SK-N-SH (cell line): ENCODE results near the gene SH2D3C. TPM values are rescaled to one million over a fixed set of nuclear protein-coding genes. Genes with fewer than 3 reads are reported as not detected.

Experiments
- CTCF ChIA-PET: fragments of 300-600, 350-600 bp; formaldehyde crosslinking; extraction: SDS; loops from one replicate; lab custom pipeline; 2021; lab: Yijun Ruan, JAX
- POLR2A ChIA-PET: fragments of 350-600 bp; sonication (Branson Sonifier 250); formaldehyde crosslinking; extraction: SDS; loops from one replicate; lab custom pipeline; 2020; ENCODE audit warnings: antibody characterized with exemption, inconsistent platforms; lab: Yijun Ruan, JAX
- DNase-seq: peaks from one replicate; pipeline ENCODE4 v3.0.0; 2012
- H2AFZ ChIP-seq: fragments of 200-600 bp; sonication (generic); 2 replicates; pipeline ENCODE4 v1.8.1; 2016; ENCODE audit warnings: antibody characterized with exemption, mild to moderate bottlenecking, low read depth
- H3F3A ChIP-seq: fragments of 200-600 bp; sonication (generic); replicated peaks from 2 replicates; pipeline ENCODE3; 2016; ENCODE audit warnings: antibody characterized with exemption, mild to moderate bottlenecking; ENCODE audit not compliant: insufficient read depth
- H3K27ac ChIP-seq, 2 experiments: fragments of 200-500 bp in 1 of 2; fragments of 200-600 bp in 1 of 2; sonication (Bioruptor generic) in 1 of 2; sonication (generic), shearing (Covaris generic) in 1 of 2; 2 replicates each; pipeline versions ENCODE4 v1.5.1 to v1.6.1; 2014 to 2016; ENCODE audit warnings: low read depth in 2 of 2, inconsistent platforms in 1 of 2, low read length in 1 of 2, mild to moderate bottlenecking in 1 of 2, mixed read lengths in 1 of 2
- H3K27me3 ChIP-seq: fragments of 200-600 bp; sonication (generic), shearing (Covaris generic); 2 replicates; pipeline ENCODE4 v1.6.1; 2016; ENCODE audit warnings: mixed run types; ENCODE audit not compliant: insufficient read depth
- H3K36me3 ChIP-seq, 2 experiments: fragments of 200-500 bp in 1 of 2; fragments of 200-600 bp in 1 of 2; sonication (Bioruptor generic) in 1 of 2; sonication (generic) in 1 of 2; replicated peaks in 1 of 2; 2 replicates each; pipeline versions ENCODE3 to v1.5.1; 2014 to 2016; ENCODE audit warnings: low read length in 1 of 2, mild to moderate bottlenecking in 1 of 2; ENCODE audit not compliant: insufficient read depth in 2 of 2, control insufficient read depth in 1 of 2
- H3K4me1 ChIP-seq, 2 experiments: fragments of 200-500 bp in 1 of 2; fragments of 200-600 bp in 1 of 2; sonication (Bioruptor generic) in 1 of 2; sonication (generic), shearing (Covaris generic) in 1 of 2; 2 replicates each; pipeline versions ENCODE4 v1.5.1 to v1.6.1; 2014 to 2016; ENCODE audit warnings: low read depth in 1 of 2, low read length in 1 of 2, mixed run types in 1 of 2; ENCODE audit not compliant: insufficient read depth in 2 of 2, control insufficient read depth in 1 of 2
- H3K4me2 ChIP-seq: fragments of 200-600 bp; sonication (generic), shearing (Covaris generic); 2 replicates; pipeline ENCODE4 v1.6.1; 2017; ENCODE audit warnings: mixed run types
- H3K4me3 ChIP-seq, 2 experiments: fragments of 200-500 bp in 1 of 2; fragments of 200-600 bp in 1 of 2; sonication (Bioruptor generic) in 1 of 2; sonication (generic), shearing (Covaris generic) in 1 of 2; 2 replicates each; pipeline versions ENCODE4 v1.5.1 to v1.8.1; 2014 to 2016; ENCODE audit warnings: low read depth in 2 of 2, inconsistent platforms in 1 of 2, low read length in 1 of 2, mild to moderate bottlenecking in 1 of 2, mixed read lengths in 1 of 2, moderate library complexity in 1 of 2
- H3K79me2 ChIP-seq: fragments of 200-600 bp; sonication (generic); 2 replicates; pipeline ENCODE4 v1.8.1; 2017; ENCODE audit warnings: mild to moderate bottlenecking; ENCODE audit not compliant: insufficient read depth
- H3K9ac ChIP-seq: fragments of 200-600 bp; sonication (generic); 2 replicates; pipeline ENCODE4 v1.6.1; 2017; ENCODE audit warnings: mixed run types
- H3K9me2 ChIP-seq: fragments of 200-600 bp; sonication (generic); 2 replicates; pipeline ENCODE4 v1.6.1; 2017; ENCODE audit warnings: mixed run types
- H3K9me3 ChIP-seq: fragments of 200-600 bp; sonication (generic); 2 replicates; pipeline ENCODE4 v1.6.1; 2017; ENCODE audit warnings: mixed run types, mild to moderate bottlenecking, moderate library complexity
- H4K20me1 ChIP-seq: fragments of 200-600 bp; sonication (generic); 2 replicates; pipeline ENCODE4 v1.6.1; 2017; ENCODE audit warnings: mild to moderate bottlenecking, mixed run types; ENCODE audit not compliant: insufficient read depth
- ELF1 ChIP-seq: IDR thresholded peaks from 2 replicates; pipeline ENCODE4 v1.4.0; 2012
- FOSL2 ChIP-seq: IDR thresholded peaks from 2 replicates; pipeline ENCODE4 v1.4.0; 2012; ENCODE audit warnings: low read depth, mild to moderate bottlenecking, moderate library complexity, borderline replicate concordance
- GABPA ChIP-seq: IDR thresholded peaks from 2 replicates; pipeline ENCODE4 v1.4.0; 2012; ENCODE audit warnings: low read depth, mild to moderate bottlenecking
- JUND ChIP-seq: IDR thresholded peaks from 2 replicates; pipeline ENCODE4 v1.4.0; 2012
- NFIC ChIP-seq: IDR thresholded peaks from 2 replicates; pipeline ENCODE4 v1.4.0; 2012; ENCODE audit warnings: borderline replicate concordance
- POLR2AphosphoS5 ChIP-seq: IDR thresholded peaks from 2 replicates; pipeline ENCODE4 v1.6.1; 2012; ENCODE audit warnings: low read depth, low read length
- RAD21 ChIP-seq: IDR thresholded peaks from 2 replicates; pipeline ENCODE4 v1.6.1; 2012; ENCODE audit warnings: mild to moderate bottlenecking, low read length
- RCOR1 ChIP-seq: fragments of 150-350 bp; IDR thresholded peaks from 2 replicates; pipeline ENCODE4 v1.6.1; 2017; ENCODE audit warnings: antibody characterized with exemption, low read length
- RFX5 ChIP-seq: IDR thresholded peaks from 2 replicates; pipeline ENCODE4 v1.6.1; 2012; ENCODE audit warnings: mild to moderate bottlenecking, improper control_type of control experiment, low read length
- SIN3A ChIP-seq: IDR thresholded peaks from 2 replicates; pipeline ENCODE4 v1.6.1; 2012; ENCODE audit warnings: low read depth, mild to moderate bottlenecking, low read length, moderate library complexity, borderline replicate concordance
- TCF12 ChIP-seq: IDR thresholded peaks from 2 replicates; pipeline ENCODE4 v1.4.0; 2012
- TEAD4 ChIP-seq: IDR thresholded peaks from 2 replicates; pipeline ENCODE4 v1.4.0; 2012; ENCODE audit warnings: mild to moderate bottlenecking, borderline replicate concordance; ENCODE audit not compliant: insufficient read depth
- YY1 ChIP-seq: IDR thresholded peaks from 2 replicates; pipeline ENCODE4 v1.4.0; 2012; ENCODE audit warnings: low read depth, mild to moderate bottlenecking
- WGBS: methylation state at CpG from one replicate; pipeline ENCODE4 v1.1.6; 2017; ENCODE audit warnings: low lambda C conversion rate; 5-methylcytosine and 5-hydroxymethylcytosine counted together
- polyA plus RNA-seq, 3 experiments: library from polyadenylated mRNA; depleted of rRNA; stranded (reverse); fragments of >200 nt; gene quantifications; 2 replicates each; pipeline ENCODE4 v1.2.3, GENCODE V29; 2012
- TF ChIP-seq, protein P1 (sequence below): IDR thresholded peaks from 2 replicates; pipeline ENCODE4 v1.4.0; 2012; ENCODE audit warnings: low read depth, borderline replicate concordance
- TF ChIP-seq, protein P2 (sequence below): fragments of 200-600 bp; sonication (generic); IDR thresholded peaks from 2 replicates; pipeline ENCODE4 v1.6.1; 2017; ENCODE audit warnings: antibody characterized with exemption, mild to moderate bottlenecking, moderate library complexity
- TF ChIP-seq, protein P3 (sequence below): fragments of 150-350 bp; IDR thresholded peaks from 2 replicates; pipeline ENCODE4 v1.6.1; 2017; ENCODE audit warnings: antibody characterized with exemption, low read length, low read depth, borderline replicate concordance
- TF ChIP-seq, protein P4 (sequence below): IDR thresholded peaks from 2 replicates; pipeline ENCODE4 v1.6.1; 2012; ENCODE audit warnings: mild to moderate bottlenecking, low read depth, low read length, moderate library complexity

SH2D3C gene
- polyA plus RNA-seq, 1 of the 3 experiments (the other 2 are of a cell fraction): 0.15 TPM

DNA sequence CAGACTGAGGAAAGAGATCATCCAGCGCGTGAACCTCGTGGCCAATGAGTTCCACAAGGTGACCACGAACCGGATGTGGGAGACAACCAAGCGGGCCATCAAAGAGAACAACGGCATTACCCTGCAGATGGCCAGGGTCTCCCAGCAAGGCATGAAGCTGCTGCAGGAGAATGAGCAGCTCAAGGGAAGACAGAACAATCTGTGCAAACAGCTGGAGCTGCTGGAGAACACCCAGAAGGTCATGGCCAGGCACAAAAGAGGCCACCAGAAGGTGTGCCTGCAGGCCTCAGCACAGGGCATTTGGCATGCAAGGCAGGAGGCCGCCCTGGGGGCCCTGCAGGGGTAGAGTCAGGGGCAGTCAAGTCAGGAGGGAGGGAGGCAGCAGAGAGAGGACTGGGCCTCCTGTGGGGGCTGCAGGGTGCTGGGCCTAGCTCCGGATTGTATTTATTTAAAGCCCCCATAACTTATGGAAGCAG, 67.2 kb downstream of the SH2D3C start:
- H3K79me2 ChIP-seq: peaks cover 13% of the 10 kb centered on the region; the same call in 1 of the 2 replicates
- no peak overlapping the region for H3K9ac ChIP-seq
- no peaks in the 10 kb centered on the region for H4K20me1 ChIP-seq
- peaks cover 0 to 23% of the 10 kb centered on the region in 2 experiments; a peak in 1 of 4 replicates for H3K4me1 ChIP-seq
- no peaks in the 10 kb centered on the region for H3F3A ChIP-seq
- TF ChIP-seq GABPA: no peak
- TF ChIP-seq, protein P1, sequence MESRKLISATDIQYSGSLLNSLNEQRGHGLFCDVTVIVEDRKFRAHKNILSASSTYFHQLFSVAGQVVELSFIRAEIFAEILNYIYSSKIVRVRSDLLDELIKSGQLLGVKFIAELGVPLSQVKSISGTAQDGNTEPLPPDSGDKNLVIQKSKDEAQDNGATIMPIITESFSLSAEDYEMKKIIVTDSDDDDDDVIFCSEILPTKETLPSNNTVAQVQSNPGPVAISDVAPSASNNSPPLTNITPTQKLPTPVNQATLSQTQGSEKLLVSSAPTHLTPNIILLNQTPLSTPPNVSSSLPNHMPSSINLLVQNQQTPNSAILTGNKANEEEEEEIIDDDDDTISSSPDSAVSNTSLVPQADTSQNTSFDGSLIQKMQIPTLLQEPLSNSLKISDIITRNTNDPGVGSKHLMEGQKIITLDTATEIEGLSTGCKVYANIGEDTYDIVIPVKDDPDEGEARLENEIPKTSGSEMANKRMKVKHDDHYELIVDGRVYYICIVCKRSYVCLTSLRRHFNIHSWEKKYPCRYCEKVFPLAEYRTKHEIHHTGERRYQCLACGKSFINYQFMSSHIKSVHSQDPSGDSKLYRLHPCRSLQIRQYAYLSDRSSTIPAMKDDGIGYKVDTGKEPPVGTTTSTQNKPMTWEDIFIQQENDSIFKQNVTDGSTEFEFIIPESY: no peak
- TF ChIP-seq SIN3A: no peak
- TF ChIP-seq FOSL2: no peak
- no peak for TF ChIP-seq RCOR1
- TF ChIP-seq RAD21: no peak
- TF ChIP-seq JUND: no peak
- TF ChIP-seq POLR2AphosphoS5: no peak
- TF ChIP-seq ELF1: no peak
- TF ChIP-seq, protein P2, sequence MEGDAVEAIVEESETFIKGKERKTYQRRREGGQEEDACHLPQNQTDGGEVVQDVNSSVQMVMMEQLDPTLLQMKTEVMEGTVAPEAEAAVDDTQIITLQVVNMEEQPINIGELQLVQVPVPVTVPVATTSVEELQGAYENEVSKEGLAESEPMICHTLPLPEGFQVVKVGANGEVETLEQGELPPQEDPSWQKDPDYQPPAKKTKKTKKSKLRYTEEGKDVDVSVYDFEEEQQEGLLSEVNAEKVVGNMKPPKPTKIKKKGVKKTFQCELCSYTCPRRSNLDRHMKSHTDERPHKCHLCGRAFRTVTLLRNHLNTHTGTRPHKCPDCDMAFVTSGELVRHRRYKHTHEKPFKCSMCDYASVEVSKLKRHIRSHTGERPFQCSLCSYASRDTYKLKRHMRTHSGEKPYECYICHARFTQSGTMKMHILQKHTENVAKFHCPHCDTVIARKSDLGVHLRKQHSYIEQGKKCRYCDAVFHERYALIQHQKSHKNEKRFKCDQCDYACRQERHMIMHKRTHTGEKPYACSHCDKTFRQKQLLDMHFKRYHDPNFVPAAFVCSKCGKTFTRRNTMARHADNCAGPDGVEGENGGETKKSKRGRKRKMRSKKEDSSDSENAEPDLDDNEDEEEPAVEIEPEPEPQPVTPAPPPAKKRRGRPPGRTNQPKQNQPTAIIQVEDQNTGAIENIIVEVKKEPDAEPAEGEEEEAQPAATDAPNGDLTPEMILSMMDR: no peak
- TF ChIP-seq, protein P3, sequence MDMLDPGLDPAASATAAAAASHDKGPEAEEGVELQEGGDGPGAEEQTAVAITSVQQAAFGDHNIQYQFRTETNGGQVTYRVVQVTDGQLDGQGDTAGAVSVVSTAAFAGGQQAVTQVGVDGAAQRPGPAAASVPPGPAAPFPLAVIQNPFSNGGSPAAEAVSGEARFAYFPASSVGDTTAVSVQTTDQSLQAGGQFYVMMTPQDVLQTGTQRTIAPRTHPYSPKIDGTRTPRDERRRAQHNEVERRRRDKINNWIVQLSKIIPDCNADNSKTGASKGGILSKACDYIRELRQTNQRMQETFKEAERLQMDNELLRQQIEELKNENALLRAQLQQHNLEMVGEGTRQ: no peak
- no peak for TF ChIP-seq YY1
- no peak for TF ChIP-seq RFX5
- TF ChIP-seq TCF12: no peak
- TF ChIP-seq NFIC: no peak
- no peak for TF ChIP-seq TEAD4
- TF ChIP-seq, protein P4, sequence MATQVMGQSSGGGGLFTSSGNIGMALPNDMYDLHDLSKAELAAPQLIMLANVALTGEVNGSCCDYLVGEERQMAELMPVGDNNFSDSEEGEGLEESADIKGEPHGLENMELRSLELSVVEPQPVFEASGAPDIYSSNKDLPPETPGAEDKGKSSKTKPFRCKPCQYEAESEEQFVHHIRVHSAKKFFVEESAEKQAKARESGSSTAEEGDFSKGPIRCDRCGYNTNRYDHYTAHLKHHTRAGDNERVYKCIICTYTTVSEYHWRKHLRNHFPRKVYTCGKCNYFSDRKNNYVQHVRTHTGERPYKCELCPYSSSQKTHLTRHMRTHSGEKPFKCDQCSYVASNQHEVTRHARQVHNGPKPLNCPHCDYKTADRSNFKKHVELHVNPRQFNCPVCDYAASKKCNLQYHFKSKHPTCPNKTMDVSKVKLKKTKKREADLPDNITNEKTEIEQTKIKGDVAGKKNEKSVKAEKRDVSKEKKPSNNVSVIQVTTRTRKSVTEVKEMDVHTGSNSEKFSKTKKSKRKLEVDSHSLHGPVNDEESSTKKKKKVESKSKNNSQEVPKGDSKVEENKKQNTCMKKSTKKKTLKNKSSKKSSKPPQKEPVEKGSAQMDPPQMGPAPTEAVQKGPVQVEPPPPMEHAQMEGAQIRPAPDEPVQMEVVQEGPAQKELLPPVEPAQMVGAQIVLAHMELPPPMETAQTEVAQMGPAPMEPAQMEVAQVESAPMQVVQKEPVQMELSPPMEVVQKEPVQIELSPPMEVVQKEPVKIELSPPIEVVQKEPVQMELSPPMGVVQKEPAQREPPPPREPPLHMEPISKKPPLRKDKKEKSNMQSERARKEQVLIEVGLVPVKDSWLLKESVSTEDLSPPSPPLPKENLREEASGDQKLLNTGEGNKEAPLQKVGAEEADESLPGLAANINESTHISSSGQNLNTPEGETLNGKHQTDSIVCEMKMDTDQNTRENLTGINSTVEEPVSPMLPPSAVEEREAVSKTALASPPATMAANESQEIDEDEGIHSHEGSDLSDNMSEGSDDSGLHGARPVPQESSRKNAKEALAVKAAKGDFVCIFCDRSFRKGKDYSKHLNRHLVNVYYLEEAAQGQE: no peak
- TF ChIP-seq, all 33 proteins: peak for 0
- Histone ChIP-seq H3K36me3 (no peaks in the 10 kb centered on the region), H3K9me3 (no peaks in the 10 kb centered on the region), H3K27me3 (no peaks in the 10 kb centered on the region), H3K9me2 (no peaks in the 10 kb centered on the region), H2AFZ (no peak overlapping the region), H3K27ac (no peak overlapping the region), H3K4me3 (no peak overlapping the region), H3K4me2 (no peak overlapping the region)
- DNase-seq: no peak
- ChIA-PET POLR2A (no interaction called here), CTCF (interaction anchor here (0.6 to 1.9 kb wide), 3 partner anchors 23 to 122 kb away, joined by 3 to 7 read pairs (median 3); partner anchors contain the start of gene TOR2A)
- WGBS: 84% methylated on average over 7 of the region's 9 CpGs
